Right lung (tissue), 5 donors: ENCODE results near the gene TCF4. TPM values are rescaled to one million over a fixed set of nuclear protein-coding genes. Genes with fewer than 3 reads are reported as not detected.

Experiments
- DNase-seq, 2 donors: peaks; one replicate each; pipeline ENCODE4 v3.0.0-alpha.2; 2013
- polyA plus RNA-seq, 5 donors: library from polyadenylated mRNA; unstranded; fragments of 120-200 nt; gene quantifications; one replicate each; pipeline versions ENCODE4 v1.2.1 to v1.2.3, GENCODE V29; 2013; ENCODE audit warnings: inconsistent platforms in 1 of 5, low replicate concordance in 1 of 5; ENCODE audit not compliant: insufficient read length in 5 of 5, insufficient read depth in 1 of 5

TCF4 gene
- polyA plus RNA-seq, 5 donors: 69.0 to 163 (median 139) TPM

DNA sequence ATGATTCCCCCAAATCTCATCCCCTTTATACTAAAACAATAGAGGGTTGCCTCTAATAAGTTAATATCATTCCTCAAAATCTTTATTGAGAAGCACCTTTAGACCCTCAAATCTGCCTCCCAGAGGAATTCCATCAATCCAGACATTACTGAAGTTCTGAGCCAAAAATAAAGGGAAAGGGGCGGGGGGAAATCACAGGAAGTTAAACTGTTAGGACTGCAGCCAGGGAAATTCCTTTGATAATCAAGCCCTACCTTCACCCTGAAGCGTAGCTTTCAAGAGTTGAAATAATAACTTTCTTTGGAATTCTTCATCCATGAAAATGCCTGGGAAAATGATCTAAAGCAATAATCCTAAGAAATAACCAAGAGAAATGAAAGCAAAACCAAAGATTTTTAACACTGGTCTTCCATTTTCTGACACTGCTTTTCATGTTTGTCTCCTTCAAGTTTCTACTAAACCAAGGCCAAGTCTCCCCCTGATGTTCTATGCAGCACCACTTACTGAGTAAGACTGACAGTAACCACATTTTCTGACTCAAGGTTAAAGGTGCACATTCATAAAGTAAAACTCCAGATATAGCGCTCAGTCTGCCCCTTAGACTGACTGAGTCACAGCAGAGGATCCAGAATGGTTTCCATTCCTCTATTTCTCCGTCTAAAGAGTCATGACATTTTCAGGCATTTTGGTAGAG, 78.2 kb downstream of the TCF4 start:
- no peak for DNase-seq

GRCh38 chr18:55508651-55509050, 79.3 kb downstream of the TCF4 start:
- DNase-seq: no peak

DNA sequence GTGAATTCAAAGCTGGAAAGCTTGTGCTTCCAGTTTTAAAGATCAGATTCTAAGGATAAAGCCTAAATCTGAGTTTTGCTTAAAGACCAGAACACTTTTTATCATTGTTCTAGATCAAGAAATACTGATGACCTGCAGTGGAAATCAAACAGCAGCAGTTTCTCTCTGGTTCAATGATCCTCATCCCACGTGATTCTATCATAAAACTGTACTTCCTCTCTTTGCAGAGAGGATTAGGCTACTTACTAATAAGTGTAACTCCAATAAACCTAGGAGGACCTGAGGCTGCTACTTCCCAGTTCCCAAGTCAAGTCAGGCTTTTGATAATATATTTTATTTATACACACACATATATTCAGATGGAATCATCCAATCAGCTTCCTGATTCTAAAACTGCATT, 81.9 kb downstream of the TCF4 start:
- no peak for DNase-seq

DNA sequence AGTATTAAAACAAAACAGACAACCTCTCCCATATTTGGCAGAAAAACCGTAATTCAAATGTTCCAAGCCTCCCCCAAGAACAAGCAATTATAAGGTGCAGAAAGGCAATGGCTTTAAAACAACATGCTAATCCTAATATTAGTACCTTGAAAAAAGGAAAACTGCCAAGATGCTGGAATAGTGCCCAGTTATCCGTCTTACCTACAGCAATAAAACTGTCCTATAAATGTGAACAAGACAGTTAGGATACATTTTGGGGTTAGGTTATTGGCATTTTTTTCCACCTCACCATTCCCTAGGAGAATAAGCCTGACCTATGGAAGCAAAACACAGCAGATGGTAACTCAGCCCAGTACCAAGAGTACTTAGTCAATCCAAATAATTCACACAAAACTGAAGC, 83.2 kb downstream of the TCF4 start:
- DNase-seq: no peak

DNA sequence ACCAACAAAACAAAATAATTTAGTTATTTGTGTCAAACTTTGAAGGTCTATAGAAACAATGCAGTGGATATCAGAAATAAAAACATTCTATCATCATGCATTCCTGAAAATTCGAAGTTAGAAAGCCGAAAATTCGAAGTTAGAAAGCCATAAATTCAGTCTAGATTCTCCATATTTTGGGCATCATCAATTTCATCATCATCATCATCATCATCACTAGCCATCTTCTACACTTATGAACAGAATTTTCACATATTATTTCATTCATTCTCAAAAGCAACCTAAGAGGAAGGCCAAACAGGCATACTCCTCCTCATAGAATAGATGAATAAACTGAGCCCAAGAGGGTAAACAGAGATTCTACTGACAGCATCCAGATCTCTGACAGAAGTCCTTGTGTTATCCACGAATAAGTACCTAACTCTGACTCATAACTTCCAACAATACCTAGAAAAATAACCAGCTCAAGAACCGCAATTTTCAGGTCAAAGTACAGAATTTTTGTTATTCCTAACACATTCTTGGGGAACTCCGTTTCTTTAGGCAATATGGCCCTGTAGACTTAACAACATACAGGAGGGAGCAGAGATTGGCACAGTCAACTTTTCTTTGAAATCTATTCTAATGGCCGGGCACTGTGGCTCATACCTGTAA, 84.7 kb downstream of the TCF4 start:
- no peak for DNase-seq

- no peak for DNase-seq
Observed at GRCh38 chr18:55501982-55502710, 85.8 kb downstream of the TCF4 start.

GRCh38 chr18:55501579-55501978, 86.4 kb downstream of the TCF4 start:
- DNase-seq: no peak

DNA sequence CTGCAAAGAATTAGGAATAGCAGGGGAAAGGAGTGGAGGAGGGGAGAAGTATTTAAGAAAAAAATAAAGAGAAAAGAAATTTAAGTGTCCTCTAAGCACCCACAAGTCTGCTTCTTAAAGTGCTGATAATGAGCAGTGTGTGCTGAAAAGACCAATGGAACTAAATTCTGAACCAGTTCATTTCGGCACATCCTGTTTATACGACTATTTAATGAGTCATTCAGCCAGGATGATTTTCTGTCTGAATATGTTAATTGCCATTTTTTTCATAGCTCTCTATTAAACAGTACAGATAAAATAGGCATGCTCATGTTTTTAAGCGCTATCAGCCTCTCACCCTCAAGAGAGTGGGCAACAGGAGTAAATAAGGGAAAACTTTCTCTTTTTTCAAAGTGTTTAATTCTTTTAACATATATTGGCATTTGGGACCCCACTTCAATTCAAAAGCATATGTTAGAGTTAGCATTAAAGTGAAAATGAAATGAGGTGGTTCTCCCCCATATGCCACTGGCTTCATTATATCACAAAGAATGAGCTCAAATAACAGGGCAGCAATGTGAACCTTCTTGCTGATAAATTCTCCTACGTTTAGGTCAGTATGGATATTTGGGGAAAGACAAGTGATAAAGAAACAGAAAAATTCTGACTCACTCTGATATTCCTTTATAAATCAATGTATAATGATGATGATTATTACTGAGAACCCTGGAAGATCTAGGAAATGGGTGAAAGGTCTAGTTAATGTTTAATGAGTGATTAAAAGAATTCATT, 87.5 kb downstream of the TCF4 start:
- DNase-seq: peak in 1 of 2 donors; percentile 64

DNA sequence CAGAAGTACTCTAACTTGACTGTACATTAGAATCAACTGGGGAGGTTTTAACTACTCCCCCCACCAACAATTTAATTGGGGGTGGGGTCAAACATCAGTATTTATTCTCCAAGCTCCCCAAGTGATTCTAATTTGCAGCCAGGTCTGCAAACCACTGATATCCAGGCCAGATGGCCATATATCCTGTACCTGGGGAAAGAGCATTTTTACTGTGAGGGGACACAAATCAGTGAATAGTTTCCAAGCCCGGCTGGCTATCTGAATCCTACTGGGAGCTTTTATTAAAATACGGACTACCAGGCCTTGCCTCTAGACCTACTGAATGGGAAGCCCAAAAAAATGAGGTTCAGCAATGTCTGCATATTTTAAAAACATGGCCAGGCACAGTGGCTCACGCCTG, 88.5 kb downstream of the TCF4 start:
- DNase-seq: no peak

GRCh38 chr18:55497825-55498403, 90.1 kb downstream of the TCF4 start:
- no peak for DNase-seq

DNA sequence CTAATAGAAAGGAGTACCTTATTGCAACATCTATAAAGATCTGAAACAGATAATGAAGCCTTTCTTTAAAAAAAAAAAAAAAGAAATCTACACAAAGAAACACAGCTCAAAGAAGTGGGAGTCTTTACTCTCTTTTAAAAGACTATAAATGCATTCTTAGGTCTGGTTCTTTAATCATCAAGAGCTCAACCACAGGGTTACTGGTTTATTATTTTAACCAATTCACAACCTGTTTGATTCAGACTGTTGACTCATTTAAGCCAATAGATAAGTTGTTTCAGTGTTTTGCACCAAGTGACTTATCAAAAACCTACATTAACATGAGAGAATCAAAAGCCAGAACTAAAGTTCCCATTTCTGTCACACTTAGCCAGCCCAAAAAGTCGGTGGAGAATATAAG, 93.1 kb downstream of the TCF4 start:
- no peak for DNase-seq

DNA sequence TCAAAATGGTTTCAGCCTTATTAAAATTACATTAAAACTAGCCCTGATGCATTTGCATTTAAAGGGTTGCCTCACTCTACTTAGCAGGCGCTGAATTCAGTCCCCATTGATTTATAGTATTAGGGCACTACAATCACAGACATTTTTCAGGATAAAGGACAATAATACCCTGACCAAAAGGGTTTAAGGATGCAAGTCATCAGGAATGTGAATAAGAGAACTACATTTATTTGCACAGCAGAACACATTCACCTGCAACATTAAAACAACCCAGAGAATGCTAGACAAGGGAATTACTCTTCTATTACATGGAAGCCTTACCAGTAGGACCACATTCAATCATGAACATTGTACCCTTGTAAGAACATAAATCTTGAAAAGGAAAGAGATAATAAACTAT, 93.6 kb downstream of the TCF4 start:
- DNase-seq: no peak

GRCh38 chr18:55491616-55492015, 96.4 kb downstream of the TCF4 start:
- no peak for DNase-seq

DNA sequence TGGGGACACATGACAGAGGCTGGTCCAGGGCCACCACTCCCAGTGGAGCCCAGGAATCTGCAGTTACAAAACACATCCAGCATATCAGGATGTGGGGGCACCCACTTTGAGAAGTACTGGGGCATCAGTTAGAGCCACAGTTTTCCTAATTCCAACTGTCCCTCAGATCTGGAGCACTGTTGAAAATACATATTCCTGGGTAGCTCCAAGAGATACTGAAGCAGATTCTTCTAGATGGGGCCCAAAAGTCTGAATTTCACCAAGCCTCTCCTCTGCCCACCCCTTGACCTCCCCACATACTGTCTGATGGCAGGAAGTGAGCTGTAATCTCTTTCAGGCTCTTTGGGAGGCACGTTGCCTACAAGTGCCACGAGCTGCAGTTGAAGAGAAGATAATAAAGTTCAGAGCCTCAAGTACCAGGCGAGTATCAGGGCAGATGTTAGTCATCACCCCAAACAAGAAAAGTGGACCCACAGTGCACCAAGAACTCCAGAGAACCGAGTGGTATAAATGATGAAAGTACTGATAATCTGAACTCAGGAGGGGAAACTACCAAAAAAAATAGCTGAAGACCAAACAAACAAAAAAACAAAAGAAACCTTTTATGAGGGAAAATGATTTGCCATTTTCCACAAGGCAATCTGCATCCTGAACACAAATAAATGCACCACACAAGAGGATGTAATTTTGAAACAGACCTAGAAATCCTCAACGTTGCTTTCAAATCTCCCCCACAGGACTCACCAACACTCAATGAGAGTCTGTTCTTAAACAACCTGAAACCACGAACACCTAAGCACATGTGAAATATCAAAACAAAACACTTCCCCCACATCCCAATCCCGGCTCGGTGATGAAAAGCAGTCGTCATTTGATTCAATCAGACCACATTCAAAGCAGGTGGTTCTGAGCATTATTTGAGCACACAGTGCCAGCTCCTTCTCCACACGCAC, 98.7 kb downstream of the TCF4 start:
- no peak for DNase-seq

- no peak for DNase-seq
Observed at GRCh38 chr18:55488473-55488872, 99.5 kb downstream of the TCF4 start.

- no peak for DNase-seq
Observed at GRCh38 chr18:55487997-55488396, 100.0 kb downstream of the TCF4 start.

DNA sequence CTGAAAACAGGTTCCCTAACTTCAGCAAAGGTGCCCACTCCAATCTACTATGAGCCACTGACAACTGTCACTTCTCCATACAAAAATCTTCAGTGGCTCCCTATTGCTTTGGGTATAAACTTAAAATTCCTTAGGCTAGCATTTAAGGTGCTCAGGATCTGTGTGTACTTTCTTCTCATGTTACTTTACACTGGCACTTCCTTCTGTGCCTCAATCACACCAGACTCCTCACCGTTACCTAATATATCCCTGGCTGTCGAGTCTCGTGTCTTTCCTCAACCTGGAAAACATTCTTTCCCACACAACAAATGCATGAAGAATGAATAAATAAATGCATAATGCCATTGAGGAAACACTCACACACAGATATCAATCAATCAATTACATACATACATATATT, 101.1 kb downstream of the TCF4 start:
- DNase-seq: no peak

- no peak for DNase-seq
Observed at GRCh38 chr18:55485666-55486065, 102.3 kb downstream of the TCF4 start.

- DNase-seq: no peak
Observed at GRCh38 chr18:55484773-55485172, 103.2 kb downstream of the TCF4 start.

GRCh38 chr18:55483266-55483871, 104.6 kb downstream of the TCF4 start:
- no peak for DNase-seq
